Calu3 (cell line): ENCODE results near the gene NAIF1. TPM values are rescaled to one million over a fixed set of nuclear protein-coding genes. Genes with fewer than 3 reads are reported as not detected.

Experiments used
- BruUV-seq: library from RNA; stranded (reverse); fragments of 400-500 nt; replicated peaks from 2 replicates; lab custom pipeline; 2021; lab: Mats Ljungman, UMichigan
- CTCF ChIA-PET: fragments of 300-600 bp; sonication (Branson Sonifier 250); formaldehyde crosslinking; loops from one replicate; lab custom pipeline; 2022; ENCODE audit warnings: antibody characterized with exemption; lab: Charles Lee
- DNase-seq: peaks from one replicate; pipeline ENCODE4 v3.0.0; 2022
- H3K27ac Mint-ChIP-seq: one replicate; pipeline ENCODE4 v1.8.0; 2022; ENCODE audit warnings: mixed read lengths; ENCODE audit not compliant: unreplicated experiment
- H3K27me3 Mint-ChIP-seq: one replicate; pipeline ENCODE4 v1.8.0; 2022; ENCODE audit warnings: mixed read lengths; ENCODE audit not compliant: unreplicated experiment
- H3K36me3 Mint-ChIP-seq: one replicate; pipeline ENCODE4 v1.8.0; 2022; ENCODE audit warnings: mild to moderate bottlenecking, moderate library complexity, mixed read lengths; ENCODE audit not compliant: insufficient read depth, unreplicated experiment
- H3K4me1 Mint-ChIP-seq: one replicate; pipeline ENCODE4 v1.8.0; 2022; ENCODE audit warnings: mild to moderate bottlenecking, low read depth, mixed read lengths; ENCODE audit not compliant: unreplicated experiment
- H3K4me3 Mint-ChIP-seq: one replicate; pipeline ENCODE4 v1.8.0; 2022; ENCODE audit warnings: mild to moderate bottlenecking, low read depth, moderate library complexity, mixed read lengths; ENCODE audit not compliant: unreplicated experiment
- H3K9me3 Mint-ChIP-seq: one replicate; pipeline ENCODE4 v1.8.0; 2022; ENCODE audit warnings: low read depth, mixed read lengths; ENCODE audit not compliant: unreplicated experiment
- CTCF ChIP-seq: fragments of 200-600 bp; IDR thresholded peaks from one replicate; pipeline ENCODE4 v1.8.0; 2022; ENCODE audit warnings: antibody characterized with exemption; ENCODE audit not compliant: unreplicated experiment
- intact Hi-C: fragments of 100-400 bp; cut with micrococcal nuclease; formaldehyde crosslinking; loops from one replicate; pipeline ENCODE4 v1.10.0; 2022; ENCODE audit not compliant: unreplicated experiment
- total RNA-seq: library from RNA; stranded (reverse); gene quantifications from 2 replicates; pipeline ENCODE4 v1.2.3, GENCODE V29; 2022

The NAIF1 gene
- total RNA-seq, 1 experiment from 2014 or later: 9.0 TPM

GRCh38 chr9:128062846-128063831 lies 4.0 kb downstream of the NAIF1 start:
- Mint-ChIP-seq H3K4me3 (no peak overlapping the region), H3K27me3 (no peaks in the 10 kb centered on the region), H3K27ac (no peak overlapping the region), H3K36me3 (no peaks in the 10 kb centered on the region), H3K4me1 (no peaks in the 10 kb centered on the region), H3K9me3 (no peaks in the 10 kb centered on the region)
- TF ChIP-seq CTCF: no peak
- intact Hi-C loops: no loop called here
- BruUV-seq: no TSS peak
- DNase-seq: no peak
- CTCF ChIA-PET: no interaction called here

DNA sequence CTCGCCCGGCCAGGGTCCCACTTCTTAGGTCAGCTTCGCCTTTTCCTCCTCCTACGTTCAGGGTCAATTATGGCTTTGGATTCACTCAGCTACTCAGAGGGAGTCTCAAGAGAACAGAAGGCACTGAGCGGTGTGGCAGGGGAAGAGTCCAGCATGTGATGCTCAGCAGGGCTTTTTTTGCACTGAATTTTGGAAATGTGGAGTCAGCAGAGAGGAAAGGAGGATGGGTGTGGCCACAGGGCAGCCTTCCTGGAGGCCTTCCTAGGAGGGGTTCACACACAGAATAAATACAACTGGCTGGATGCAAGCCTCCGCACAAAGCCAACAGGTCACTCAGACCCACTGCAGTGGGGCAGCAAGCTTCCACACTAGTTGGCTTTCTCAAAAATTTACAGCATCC lies 4.8 kb downstream of the NAIF1 start:
- H3K27me3 Mint-ChIP-seq: no peaks in the 10 kb centered on the region
- no peaks in the 10 kb centered on the region for H3K9me3 Mint-ChIP-seq
- DNase-seq: no peak
- H3K4me1 Mint-ChIP-seq: peaks cover 4% of the 10 kb centered on the region
- H3K4me3 Mint-ChIP-seq: no peak overlapping the region
- CTCF ChIA-PET: no interaction called here
- intact Hi-C loops: no loop called here
- H3K27ac Mint-ChIP-seq: no peak overlapping the region
- no TSS peak for BruUV-seq
- TF ChIP-seq CTCF: no peak
- no peaks in the 10 kb centered on the region for H3K36me3 Mint-ChIP-seq

DNA sequence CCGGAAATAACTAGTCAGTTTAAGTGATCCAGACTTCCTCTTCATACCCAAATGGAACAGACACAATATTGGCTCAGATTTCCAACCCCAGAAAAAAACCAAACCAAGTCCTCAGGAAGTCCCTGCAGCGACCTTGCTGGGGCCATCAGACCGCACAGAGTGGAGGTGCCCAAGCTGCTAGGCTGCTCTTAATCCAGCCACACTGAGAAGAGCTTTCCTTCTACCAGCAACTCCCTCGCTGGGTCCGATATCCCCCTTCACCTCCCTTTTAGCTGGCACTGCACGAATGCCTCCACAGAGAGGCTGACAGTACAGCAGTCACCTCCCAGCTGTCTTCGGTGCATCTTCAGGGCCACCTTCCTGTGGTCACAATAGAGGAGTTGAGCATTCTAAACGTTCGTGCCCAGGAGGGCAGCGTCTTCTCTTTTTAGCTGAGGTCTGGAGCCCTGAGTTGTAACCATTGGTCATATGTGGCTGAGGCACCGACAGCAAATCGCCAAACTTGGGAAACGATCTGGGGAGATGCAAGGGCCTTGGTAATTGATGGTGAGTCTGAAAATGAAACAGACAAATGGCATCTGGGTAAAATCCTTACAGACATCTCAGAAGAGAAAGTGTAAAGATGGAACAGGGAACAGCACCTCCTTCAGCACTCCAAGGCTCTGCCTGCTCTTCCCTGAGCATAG lies 5.7 kb downstream of the NAIF1 start:
- Mint-ChIP-seq H3K4me1 (peaks cover 7% of the 10 kb centered on the region), H3K9me3 (no peaks in the 10 kb centered on the region), H3K27ac (no peak overlapping the region), H3K27me3 (no peaks in the 10 kb centered on the region), H3K4me3 (no peak overlapping the region), H3K36me3 (no peaks in the 10 kb centered on the region)
- BruUV-seq: no TSS peak
- intact Hi-C loops: no loop called here
- CTCF ChIA-PET: no interaction called here
- no peak for TF ChIP-seq CTCF
- DNase-seq: no peak

DNA sequence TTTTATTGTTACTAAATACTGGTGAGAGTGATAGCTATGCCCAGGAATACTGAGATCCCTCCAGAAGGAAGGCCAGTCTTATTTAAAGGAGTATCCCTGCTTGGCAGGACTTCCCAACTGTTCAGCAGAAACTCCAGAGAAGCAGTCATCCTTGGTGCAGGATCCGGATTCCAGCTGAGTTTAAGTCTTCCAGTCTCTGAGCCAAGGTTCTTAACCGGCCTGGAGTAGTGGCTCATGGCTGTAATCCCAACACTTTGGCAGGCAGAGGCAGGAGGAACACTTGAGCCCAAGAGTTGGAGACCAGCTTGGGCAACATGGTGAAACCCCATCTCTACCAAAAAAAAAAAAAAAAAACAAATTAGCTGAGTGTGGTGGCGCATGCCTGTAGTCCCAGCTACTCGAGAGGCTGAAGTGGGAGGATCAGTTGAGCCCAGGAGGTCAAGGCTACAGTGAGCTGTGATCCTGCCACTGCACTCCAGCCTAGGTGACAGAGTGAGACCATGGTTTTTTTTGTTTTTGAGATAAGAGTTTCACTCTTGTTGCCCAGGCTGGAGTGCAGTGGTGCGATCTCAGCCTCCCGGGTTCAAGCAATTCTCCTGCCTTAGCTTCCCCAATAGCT lies 7.6 kb downstream of the NAIF1 start:
- H3K4me3 Mint-ChIP-seq: no peak overlapping the region
- H3K27me3 Mint-ChIP-seq: no peaks in the 10 kb centered on the region
- no TSS peak for BruUV-seq
- CTCF ChIA-PET: interaction anchor here (1.2 kb wide), 1 partner anchor 10 kb away, joined by 3 read pairs; no protein-coding TSS in a partner anchor
- H3K4me1 Mint-ChIP-seq: peaks cover 10% of the 10 kb centered on the region
- no peaks in the 10 kb centered on the region for H3K36me3 Mint-ChIP-seq
- no peak for DNase-seq
- H3K27ac Mint-ChIP-seq: no peak overlapping the region
- H3K9me3 Mint-ChIP-seq: no peaks in the 10 kb centered on the region
- no peak for TF ChIP-seq CTCF
- intact Hi-C loops: no loop called here
